HL-60 (cell line): ENCODE data around the gene ANP32A.

Experiments
- GABPA ChIP-seq: IDR thresholded peaks from 2 replicates; pipeline ENCODE4 v1.6.1; 2012; ENCODE audit warnings: low read depth
- POLR2AphosphoS5 ChIP-seq: IDR thresholded peaks from 2 replicates; pipeline ENCODE4 v1.6.1; 2012; ENCODE audit warnings: low read depth
- REST ChIP-seq: IDR thresholded peaks from 2 replicates; pipeline ENCODE4 v1.6.1; 2012; ENCODE audit warnings: low read depth; ENCODE audit not compliant: insufficient replicate concordance
- SPI1 ChIP-seq: IDR thresholded peaks from 2 replicates; pipeline ENCODE4 v1.6.1; 2012; ENCODE audit warnings: low read depth, mild to moderate bottlenecking, borderline replicate concordance
- TF ChIP-seq, protein P1 (sequence below): IDR thresholded peaks from one replicate; pipeline ENCODE4 v1.5.1; 2011; ENCODE audit warnings: low read length, control low read depth, inconsistent platforms; ENCODE audit not compliant: insufficient read depth

GRCh38 chr15:68843425-68844311 is 23.0 kb upstream of the ANP32A start:
- TF ChIP-seq, protein P1, sequence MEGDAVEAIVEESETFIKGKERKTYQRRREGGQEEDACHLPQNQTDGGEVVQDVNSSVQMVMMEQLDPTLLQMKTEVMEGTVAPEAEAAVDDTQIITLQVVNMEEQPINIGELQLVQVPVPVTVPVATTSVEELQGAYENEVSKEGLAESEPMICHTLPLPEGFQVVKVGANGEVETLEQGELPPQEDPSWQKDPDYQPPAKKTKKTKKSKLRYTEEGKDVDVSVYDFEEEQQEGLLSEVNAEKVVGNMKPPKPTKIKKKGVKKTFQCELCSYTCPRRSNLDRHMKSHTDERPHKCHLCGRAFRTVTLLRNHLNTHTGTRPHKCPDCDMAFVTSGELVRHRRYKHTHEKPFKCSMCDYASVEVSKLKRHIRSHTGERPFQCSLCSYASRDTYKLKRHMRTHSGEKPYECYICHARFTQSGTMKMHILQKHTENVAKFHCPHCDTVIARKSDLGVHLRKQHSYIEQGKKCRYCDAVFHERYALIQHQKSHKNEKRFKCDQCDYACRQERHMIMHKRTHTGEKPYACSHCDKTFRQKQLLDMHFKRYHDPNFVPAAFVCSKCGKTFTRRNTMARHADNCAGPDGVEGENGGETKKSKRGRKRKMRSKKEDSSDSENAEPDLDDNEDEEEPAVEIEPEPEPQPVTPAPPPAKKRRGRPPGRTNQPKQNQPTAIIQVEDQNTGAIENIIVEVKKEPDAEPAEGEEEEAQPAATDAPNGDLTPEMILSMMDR = no peak
- TF ChIP-seq REST (no peak), POLR2AphosphoS5 (no peak), GABPA (no peak), SPI1 (no peak)
